Left ventricle myocardium inferior (tissue), 1 donor: Measurements from ENCODE around the gene CAMKK1. TPM values are rescaled to one million over a fixed set of nuclear protein-coding genes. Genes with fewer than 3 reads are reported as not detected.

Source experiments
- DNase-seq: peaks from one replicate; pipeline ENCODE4 v3.0.0-alpha.2; 2020
- H3K27ac ChIP-seq: fragments of 200-600 bp; replicated peaks from 2 replicates; pipeline ENCODE4 v1.8.0; 2021
- H3K27me3 ChIP-seq: fragments of 200-600 bp; 2 replicates; pipeline ENCODE4 v1.8.0; 2021; ENCODE audit warnings: low read depth
- H3K36me3 ChIP-seq: fragments of 200-600 bp; 2 replicates; pipeline ENCODE4 v1.8.0; 2021
- H3K4me1 ChIP-seq: fragments of 200-600 bp; 2 replicates; pipeline ENCODE4 v1.8.0; 2021
- H3K4me3 ChIP-seq: fragments of 200-600 bp; 2 replicates; pipeline ENCODE4 v1.8.0; 2021; ENCODE audit warnings: mild to moderate bottlenecking, moderate library complexity
- H3K9me3 ChIP-seq: fragments of 200-600 bp; replicated peaks from 2 replicates; pipeline ENCODE4 v1.8.0; 2021
- intact Hi-C: fragments of 100-400 bp; cut with micrococcal nuclease; formaldehyde crosslinking; loops from one replicate; pipeline ENCODE4 v1.11.0; 2022
- total RNA-seq: library from RNA; stranded (reverse); fragmentation: NEBNext Ultra II Directional; extraction: Animal tissue kit (Norgen Biotek cat#: 25700); gene quantifications from one replicate; pipeline ENCODE4 v1.2.1, GENCODE V29; 2021
- TF ChIP-seq, protein P1 (sequence below): fragments of 200-600 bp; IDR thresholded peaks from 2 replicates; pipeline ENCODE4 v1.8.0; 2021; ENCODE audit warnings: antibody characterized with exemption, mild to moderate bottlenecking, borderline replicate concordance
- donor health status: DM: no; HTN: yes; CAD: no; lungs with severe emphysema.

The CAMKK1 gene
- total RNA-seq, 1 donor from 2014 or later = 5.5 TPM

DNA sequence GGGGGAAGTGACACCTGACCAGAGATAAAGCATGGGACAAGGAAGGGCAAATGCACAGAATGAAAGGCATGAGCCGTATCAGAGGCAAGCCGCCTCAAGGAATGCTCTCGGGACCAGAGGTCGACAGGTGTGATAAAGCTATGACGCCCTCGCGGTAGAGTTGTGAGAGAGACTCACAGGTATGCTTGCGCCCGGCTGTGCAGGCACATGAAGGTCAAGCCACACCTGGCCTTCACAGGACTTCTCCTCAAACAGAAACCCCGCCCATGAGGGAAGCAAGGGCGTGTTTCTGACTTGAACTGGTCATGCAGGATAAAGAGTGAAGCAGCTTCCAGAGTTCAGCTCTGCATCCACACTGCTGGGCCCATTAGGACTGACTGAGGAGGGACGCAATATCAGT is 54.6 kb downstream of the CAMKK1 start:
- DNase-seq = no peak
- peaks cover 66% of the 10 kb centered on the region for H3K4me1 ChIP-seq
- H3K9me3 ChIP-seq = no peaks in the 10 kb centered on the region
- peaks cover 65% of the 10 kb centered on the region for H3K36me3 ChIP-seq
- no peak overlapping the region for H3K4me3 ChIP-seq
- H3K27ac ChIP-seq = no peak overlapping the region
- intact Hi-C loops = no loop called here
- TF ChIP-seq, protein P1, sequence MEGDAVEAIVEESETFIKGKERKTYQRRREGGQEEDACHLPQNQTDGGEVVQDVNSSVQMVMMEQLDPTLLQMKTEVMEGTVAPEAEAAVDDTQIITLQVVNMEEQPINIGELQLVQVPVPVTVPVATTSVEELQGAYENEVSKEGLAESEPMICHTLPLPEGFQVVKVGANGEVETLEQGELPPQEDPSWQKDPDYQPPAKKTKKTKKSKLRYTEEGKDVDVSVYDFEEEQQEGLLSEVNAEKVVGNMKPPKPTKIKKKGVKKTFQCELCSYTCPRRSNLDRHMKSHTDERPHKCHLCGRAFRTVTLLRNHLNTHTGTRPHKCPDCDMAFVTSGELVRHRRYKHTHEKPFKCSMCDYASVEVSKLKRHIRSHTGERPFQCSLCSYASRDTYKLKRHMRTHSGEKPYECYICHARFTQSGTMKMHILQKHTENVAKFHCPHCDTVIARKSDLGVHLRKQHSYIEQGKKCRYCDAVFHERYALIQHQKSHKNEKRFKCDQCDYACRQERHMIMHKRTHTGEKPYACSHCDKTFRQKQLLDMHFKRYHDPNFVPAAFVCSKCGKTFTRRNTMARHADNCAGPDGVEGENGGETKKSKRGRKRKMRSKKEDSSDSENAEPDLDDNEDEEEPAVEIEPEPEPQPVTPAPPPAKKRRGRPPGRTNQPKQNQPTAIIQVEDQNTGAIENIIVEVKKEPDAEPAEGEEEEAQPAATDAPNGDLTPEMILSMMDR = no peak
- no peaks in the 10 kb centered on the region for H3K27me3 ChIP-seq

GRCh38 chr17:3836551-3836950 is 56.3 kb downstream of the CAMKK1 start:
- intact Hi-C loops = no loop called here
- Histone ChIP-seq H3K4me3 (no peak overlapping the region), H3K36me3 (peaks cover 55% of the 10 kb centered on the region), H3K4me1 (peaks cover 62% of the 10 kb centered on the region), H3K27ac (no peak overlapping the region), H3K27me3 (no peaks in the 10 kb centered on the region), H3K9me3 (no peaks in the 10 kb centered on the region)
- TF ChIP-seq, protein P1 = no peak
- no peak for DNase-seq

GRCh38 chr17:3835410-3836229 is 57.2 kb downstream of the CAMKK1 start:
- intact Hi-C loops = no loop called here
- H3K36me3 ChIP-seq = peaks cover 59% of the 10 kb centered on the region

DNA sequence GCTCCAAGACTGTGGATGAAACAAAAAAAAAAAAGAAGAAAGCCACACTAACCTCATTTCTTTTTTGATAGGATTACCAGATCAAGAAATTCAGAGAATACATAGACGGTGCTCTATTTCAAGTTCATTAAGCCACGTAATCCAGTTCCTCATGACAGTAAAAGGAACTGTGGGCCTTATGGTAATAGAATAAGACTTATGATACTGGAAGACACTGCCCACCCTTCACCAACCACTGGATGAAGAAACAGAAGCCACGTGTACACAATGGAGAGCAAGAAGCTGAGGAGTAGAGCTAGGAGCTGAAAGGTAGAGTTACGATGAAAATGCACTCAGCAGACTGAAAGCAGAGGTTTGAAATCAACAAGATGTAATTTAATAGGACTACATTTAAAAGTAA is 58.0 kb downstream of the CAMKK1 start:
- TF ChIP-seq, protein P1 = no peak
- H3K27ac ChIP-seq = peak overlapping the region; percentile 79
- H3K36me3 ChIP-seq = peaks cover 60% of the 10 kb centered on the region
- H3K4me1 ChIP-seq = peaks cover 47% of the 10 kb centered on the region
- H3K9me3 ChIP-seq = no peaks in the 10 kb centered on the region
- no peak for DNase-seq
- no peak overlapping the region for H3K4me3 ChIP-seq
- H3K27me3 ChIP-seq = no peaks in the 10 kb centered on the region
- intact Hi-C loops = no loop called here

More at GRCh38 chr17:3835410-3836229, 57.2 kb downstream of the CAMKK1 start:
- Histone ChIP-seq H3K9me3 (no peaks in the 10 kb centered on the region), H3K4me1 (peaks cover 55% of the 10 kb centered on the region), H3K4me3 (no peak overlapping the region), H3K27me3 (no peaks in the 10 kb centered on the region), H3K27ac (peak overlapping the region; percentile 79)
- no peak for DNase-seq
- TF ChIP-seq, protein P1 = no peak

DNA sequence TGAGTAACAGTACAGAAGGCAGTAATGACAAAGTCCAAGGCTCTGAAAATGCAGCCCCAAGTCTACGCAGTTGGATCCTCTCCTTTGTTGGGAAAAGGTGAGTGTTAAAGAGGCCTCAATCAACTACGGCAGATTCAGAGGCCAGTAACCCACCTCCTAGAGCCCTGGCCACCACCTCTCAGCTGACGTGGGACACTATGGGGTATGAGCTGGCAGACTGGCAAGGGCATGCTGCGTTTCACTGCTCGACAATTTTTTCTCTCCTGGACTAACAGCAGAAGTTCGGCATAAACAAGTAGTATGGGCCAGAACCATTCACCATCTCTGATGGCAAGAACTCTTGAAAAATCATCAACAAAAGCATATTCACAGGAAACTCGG is 64.0 kb downstream of the CAMKK1 start:
- no peak for DNase-seq
- peak overlapping the region; percentile 2 for H3K4me3 ChIP-seq
- no peaks in the 10 kb centered on the region for H3K9me3 ChIP-seq
- TF ChIP-seq, protein P1 = no peak
- intact Hi-C loops = no loop called here
- peak overlapping the region; percentile 82 for H3K27ac ChIP-seq
- H3K4me1 ChIP-seq = peaks cover 28% of the 10 kb centered on the region
- H3K36me3 ChIP-seq = peaks cover 64% of the 10 kb centered on the region
- H3K27me3 ChIP-seq = no peaks in the 10 kb centered on the region
